H9 (cell line): ENCODE results near the gene SFTPB. TPM values are rescaled to one million over a fixed set of nuclear protein-coding genes. Genes with fewer than 3 reads are reported as not detected.

Source experiments
- DNase-seq: peaks from one replicate; pipeline ENCODE4 v3.0.0-alpha.2; 2017
- H2AFZ ChIP-seq: one replicate; pipeline ENCODE4 v1.6.1; 2013; ENCODE audit warnings: mild to moderate bottlenecking, low read length, control low read depth, moderate library complexity
- H2AK5ac ChIP-seq: 2 replicates; pipeline ENCODE4 v1.6.1; 2013; ENCODE audit warnings: low read length, control low read depth, mixed read lengths; ENCODE audit not compliant: insufficient read length
- H2BK120ac ChIP-seq: one replicate; pipeline ENCODE4 v1.6.1; 2013; ENCODE audit warnings: low read depth, mild to moderate bottlenecking, low read length, control low read depth, inconsistent platforms; ENCODE audit not compliant: poor library complexity, severe bottlenecking
- H2BK12ac ChIP-seq: 2 replicates; pipeline ENCODE4 v1.6.1; 2013; ENCODE audit warnings: low read length, control low read depth, mixed read lengths, low read depth; ENCODE audit not compliant: insufficient read length
- H2BK15ac ChIP-seq: 2 replicates; pipeline ENCODE4 v1.6.1; 2013; ENCODE audit warnings: low read depth, low read length, control low read depth
- H2BK20ac ChIP-seq: one replicate; pipeline ENCODE4 v1.6.1; 2013; ENCODE audit warnings: low read depth, mild to moderate bottlenecking, low read length, control low read depth, inconsistent platforms; ENCODE audit not compliant: poor library complexity, severe bottlenecking
- H2BK5ac ChIP-seq: 2 replicates; pipeline ENCODE4 v1.6.1; 2013; ENCODE audit warnings: low read length, control low read depth, mixed read lengths; ENCODE audit not compliant: insufficient read length
- H3K14ac ChIP-seq: 2 replicates; pipeline ENCODE4 v1.6.1; 2013; ENCODE audit warnings: low read length, control low read depth; ENCODE audit not compliant: insufficient read depth
- H3K18ac ChIP-seq: 2 replicates; pipeline ENCODE4 v1.6.1; 2013; ENCODE audit warnings: low read depth, mild to moderate bottlenecking, mixed read lengths, low read length, control low read depth; ENCODE audit not compliant: insufficient read length
- H3K23ac ChIP-seq: 2 replicates; pipeline ENCODE4 v1.6.1; 2013; ENCODE audit warnings: low read length, control low read depth, mixed read lengths, low read depth; ENCODE audit not compliant: insufficient read length
- H3K23me2 ChIP-seq: 2 replicates; pipeline ENCODE4 v1.6.1; 2013; ENCODE audit warnings: low read depth, mild to moderate bottlenecking, mixed read lengths, low read length, control low read depth; ENCODE audit not compliant: insufficient read length, poor library complexity, severe bottlenecking
- H3K27ac ChIP-seq: 2 replicates; pipeline ENCODE4 v1.5.1; 2013; ENCODE audit warnings: low read length, control low read depth, mixed read lengths, low read depth; ENCODE audit not compliant: insufficient read length
- H3K27me3 ChIP-seq: 2 replicates; pipeline ENCODE4 v1.6.1; 2013; ENCODE audit warnings: low read length, control low read depth, inconsistent platforms; ENCODE audit not compliant: insufficient read depth
- H3K4ac ChIP-seq: 2 replicates; pipeline ENCODE4 v1.6.1; 2013; ENCODE audit warnings: low read depth, mild to moderate bottlenecking, control low read depth, inconsistent platforms, low read length, moderate library complexity
- H3K4me1 ChIP-seq: 2 replicates; pipeline ENCODE4 v1.6.1; 2013; ENCODE audit warnings: low read length, control low read depth, inconsistent platforms; ENCODE audit not compliant: insufficient read depth
- H3K4me2 ChIP-seq: 2 replicates; pipeline ENCODE4 v1.6.1; 2013; ENCODE audit warnings: low read length, control low read depth, mixed read lengths; ENCODE audit not compliant: insufficient read length, insufficient read depth
- H3K56ac ChIP-seq: 2 replicates; pipeline ENCODE4 v1.6.1; 2013; ENCODE audit warnings: low read depth, mild to moderate bottlenecking, mixed read lengths, low read length, control low read depth; ENCODE audit not compliant: insufficient read length
- H3K79me1 ChIP-seq: 2 replicates; pipeline ENCODE4 v1.6.1; 2013; ENCODE audit warnings: low read depth, mild to moderate bottlenecking, moderate library complexity, low read length, control low read depth, inconsistent platforms; ENCODE audit not compliant: insufficient read depth, poor library complexity, severe bottlenecking
- H3K79me2 ChIP-seq: 2 replicates; pipeline ENCODE4 v1.6.1; 2013; ENCODE audit warnings: low read length, control low read depth, inconsistent platforms; ENCODE audit not compliant: insufficient read depth
- H3K9ac ChIP-seq: 2 replicates; pipeline ENCODE4 v1.6.1; 2013; ENCODE audit warnings: low read length, control low read depth, mixed read lengths; ENCODE audit not compliant: insufficient read length; ENCODE audit errors: extremely low read depth
- H3K9me3 ChIP-seq: one replicate; pipeline ENCODE4 v1.6.1; 2013; ENCODE audit warnings: low read depth, low read length, inconsistent platforms; ENCODE audit not compliant: control insufficient read depth
- H3T11ph ChIP-seq: one replicate; pipeline ENCODE4 v1.6.1; 2013; ENCODE audit warnings: mild to moderate bottlenecking, low read length, control low read depth, inconsistent platforms
- H4K20me1 ChIP-seq: one replicate; pipeline ENCODE4 v1.6.1; 2013; ENCODE audit not compliant: control insufficient read depth, insufficient read length, insufficient read depth
- H4K5ac ChIP-seq: 2 replicates; pipeline ENCODE4 v1.6.1; 2013; ENCODE audit warnings: low read depth, mild to moderate bottlenecking, mixed read lengths, low read length, control low read depth; ENCODE audit not compliant: insufficient read length
- H4K8ac ChIP-seq: replicated peaks from 2 replicates; pipeline ENCODE4 v1.6.1; 2013; ENCODE audit warnings: low read length, control low read depth, mixed read lengths, low read depth; ENCODE audit not compliant: insufficient read length
- H4K91ac ChIP-seq: 2 replicates; pipeline ENCODE4 v1.6.1; 2013; ENCODE audit warnings: low read depth, mild to moderate bottlenecking, moderate library complexity, mixed read lengths, low read length, control low read depth; ENCODE audit not compliant: insufficient read length
- H3K27ac Mint-ChIP-seq, 3 experiments: 2 replicates in 2 of 3; 3 replicates in 1 of 3; pipeline ENCODE4 v1.8.0; 2020 to 2021; ENCODE audit warnings: mixed read lengths in 3 of 3, mild to moderate bottlenecking in 1 of 3, moderate library complexity in 1 of 3
- H3K27me3 Mint-ChIP-seq: 2 replicates; pipeline ENCODE4 v1.8.0; 2021; ENCODE audit warnings: low read depth, mild to moderate bottlenecking, moderate library complexity, mixed read lengths
- H3K36me3 Mint-ChIP-seq, 3 experiments: 2 replicates in 2 of 3; 3 replicates in 1 of 3; pipeline ENCODE4 v1.8.0; 2020 to 2021; ENCODE audit warnings: low read depth in 3 of 3, mixed read lengths in 3 of 3; ENCODE audit not compliant: insufficient read depth in 1 of 3
- H3K4me1 Mint-ChIP-seq, 2 experiments: 2 replicates each; pipeline ENCODE4 v1.8.0; 2020; ENCODE audit warnings: mixed read lengths in 2 of 2
- H3K4me3 Mint-ChIP-seq, 2 experiments: 2 replicates in 1 of 2; 3 replicates in 1 of 2; pipeline ENCODE4 v1.8.0; 2020 to 2021; ENCODE audit warnings: mild to moderate bottlenecking in 2 of 2, mixed read lengths in 2 of 2, moderate library complexity in 1 of 2
- H3K9me3 Mint-ChIP-seq, 2 experiments: 2 replicates in 1 of 2; 3 replicates in 1 of 2; pipeline ENCODE4 v1.8.0; 2020; ENCODE audit warnings: mild to moderate bottlenecking in 2 of 2, mixed read lengths in 2 of 2, moderate library complexity in 1 of 2
- WGBS: extraction: QIAGEN DNeasy Blood & Tissue Kit; methylation state at CpG from one replicate; pipeline ENCODE4 v1.1.7; 2013; ENCODE audit warnings: missing lambda C conversion rate, low lambda C conversion rate, mixed read lengths; ENCODE audit not compliant: insufficient read length; ENCODE audit errors: extremely low coverage; 5-methylcytosine and 5-hydroxymethylcytosine counted together
- total RNA-seq: library from RNA; stranded (reverse); gene quantifications from 2 replicates; pipeline ENCODE4 v1.2.1, GENCODE V29; 2021
- TF ChIP-seq, protein P1 (sequence below): fragments of 200-600 bp; sonication (generic); conservative IDR thresholded peaks from 3 replicates; pipeline ENCODE4 v1.8.0; 2021; ENCODE audit warnings: antibody characterized with exemption, mild to moderate bottlenecking

The SFTPB gene
- total RNA-seq, 1 experiment from 2014 or later: not detected

DNA sequence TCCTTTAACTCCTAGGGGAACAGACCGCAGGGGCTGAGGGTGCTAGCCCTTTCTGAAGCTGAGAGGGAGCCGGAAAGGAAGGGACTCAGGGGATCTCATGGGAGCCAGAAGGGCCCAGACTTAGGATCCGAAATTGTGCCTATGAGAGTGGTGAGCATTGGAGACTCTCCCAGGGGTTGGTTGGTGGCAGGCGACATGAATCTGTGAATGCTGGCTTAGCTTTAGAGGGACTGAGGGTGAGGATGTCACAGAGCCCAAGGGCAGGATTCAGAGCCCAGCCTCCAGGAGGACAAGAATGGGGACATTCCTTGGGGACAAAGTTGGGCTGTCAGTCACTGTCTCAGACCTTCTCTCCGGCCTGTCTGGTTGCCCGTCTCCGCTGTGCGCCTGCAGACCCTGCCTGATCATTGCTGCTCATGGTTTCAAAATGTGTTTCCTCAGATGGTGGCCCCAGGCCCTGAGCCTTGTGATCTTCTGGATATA is 43.6 kb upstream of the SFTPB start:
- H3K56ac ChIP-seq: no peak overlapping the region
- no peaks in the 10 kb centered on the region for H3K79me2 ChIP-seq
- H3K4me1 ChIP-seq: no peaks in the 10 kb centered on the region
- no peaks in the 10 kb centered on the region for H3K23me2 ChIP-seq
- no peak overlapping the region for H3K4me2 ChIP-seq
- H3K79me1 ChIP-seq: no peaks in the 10 kb centered on the region
- Mint-ChIP-seq H3K9me3 (no peaks in the 10 kb centered on the region; a peak in 1 of 5 replicates), H3K27me3 (peaks cover 23% of the 10 kb centered on the region), H3K27ac (peak overlapping the region in 1 of 3 experiments; percentile 13; a peak in 1 of 7 replicates), H3K36me3 (no peaks in the 10 kb centered on the region), H3K4me3 (no peak overlapping the region), H3K4me1 (peaks cover 2 to 11% of the 10 kb centered on the region in 2 experiments; a peak in 3 of 4 replicates)
- H4K8ac ChIP-seq: no peak overlapping the region
- H4K91ac ChIP-seq: no peak overlapping the region
- no peak overlapping the region for H3K23ac ChIP-seq
- no peak overlapping the region for H3K18ac ChIP-seq
- H2BK120ac ChIP-seq: no peak overlapping the region
- H3T11ph ChIP-seq: no peak overlapping the region
- no peak for DNase-seq
- H3K27me3 ChIP-seq: peaks cover 3% of the 10 kb centered on the region; the same call in 1 of the 2 replicates
- no peak overlapping the region for H2BK20ac ChIP-seq
- no peaks in the 10 kb centered on the region for H3K9me3 ChIP-seq
- H2AFZ ChIP-seq: no peak overlapping the region
- no peak overlapping the region for H4K5ac ChIP-seq
- no CpG with 5 or more reads among the region's 8 CpGs for WGBS
- no peaks in the 10 kb centered on the region for H4K20me1 ChIP-seq
- TF ChIP-seq, protein P1, sequence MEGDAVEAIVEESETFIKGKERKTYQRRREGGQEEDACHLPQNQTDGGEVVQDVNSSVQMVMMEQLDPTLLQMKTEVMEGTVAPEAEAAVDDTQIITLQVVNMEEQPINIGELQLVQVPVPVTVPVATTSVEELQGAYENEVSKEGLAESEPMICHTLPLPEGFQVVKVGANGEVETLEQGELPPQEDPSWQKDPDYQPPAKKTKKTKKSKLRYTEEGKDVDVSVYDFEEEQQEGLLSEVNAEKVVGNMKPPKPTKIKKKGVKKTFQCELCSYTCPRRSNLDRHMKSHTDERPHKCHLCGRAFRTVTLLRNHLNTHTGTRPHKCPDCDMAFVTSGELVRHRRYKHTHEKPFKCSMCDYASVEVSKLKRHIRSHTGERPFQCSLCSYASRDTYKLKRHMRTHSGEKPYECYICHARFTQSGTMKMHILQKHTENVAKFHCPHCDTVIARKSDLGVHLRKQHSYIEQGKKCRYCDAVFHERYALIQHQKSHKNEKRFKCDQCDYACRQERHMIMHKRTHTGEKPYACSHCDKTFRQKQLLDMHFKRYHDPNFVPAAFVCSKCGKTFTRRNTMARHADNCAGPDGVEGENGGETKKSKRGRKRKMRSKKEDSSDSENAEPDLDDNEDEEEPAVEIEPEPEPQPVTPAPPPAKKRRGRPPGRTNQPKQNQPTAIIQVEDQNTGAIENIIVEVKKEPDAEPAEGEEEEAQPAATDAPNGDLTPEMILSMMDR: no peak
- H2BK5ac ChIP-seq: no peak overlapping the region
- no peak overlapping the region for H3K4ac ChIP-seq
- H2BK15ac ChIP-seq: no peak overlapping the region
- no peak overlapping the region for H3K27ac ChIP-seq
- no peak overlapping the region for H2AK5ac ChIP-seq
- H3K14ac ChIP-seq: no peak overlapping the region
- H2BK12ac ChIP-seq: no peak overlapping the region
- no peak overlapping the region for H3K9ac ChIP-seq
